AG09319 (cell line): Measurements from ENCODE around the gene SF1.

Experiments
- DNase-seq: peaks from one replicate; pipeline ENCODE4 v3.0.0-alpha.2; 2010; ENCODE audit warnings: low read depth; ENCODE audit errors: extremely low read depth
- CTCF ChIP-seq: IDR thresholded peaks from 2 replicates; pipeline ENCODE4 v1.5.1; 2011; ENCODE audit warnings: low read depth, mild to moderate bottlenecking, inconsistent platforms, low read length, moderate library complexity

The SF1 gene

GRCh38 chr11:64736654-64737053 lies 41.7 kb downstream of the SF1 start:
- no peak for DNase-seq
- TF ChIP-seq CTCF: no peak

- no peak for DNase-seq
- no peak for TF ChIP-seq CTCF
These were observed 42.5 kb downstream of the SF1 start for GRCh38 chr11:64735725-64736259.

GRCh38 chr11:64734811-64735724 lies 43.3 kb downstream of the SF1 start:
- no peak for TF ChIP-seq CTCF
- no peak for DNase-seq

GRCh38 chr11:64731601-64732000 lies 46.7 kb downstream of the SF1 start:
- no peak for DNase-seq
- TF ChIP-seq CTCF: no peak

GRCh38 chr11:64729851-64730382 lies 48.4 kb downstream of the SF1 start:
- TF ChIP-seq CTCF: no peak
- DNase-seq: no peak

- DNase-seq: no peak
These were observed 49.5 kb downstream of the SF1 start for GRCh38 chr11:64728757-64729365.

More at GRCh38 chr11:64728757-64729365, 49.5 kb downstream of the SF1 start:
- no peak for TF ChIP-seq CTCF
